ENCODE measurements around the gene LPCAT1. TPM values are rescaled to one million over a fixed set of nuclear protein-coding genes. Genes with fewer than 3 reads are reported as not detected.

Gene LPCAT1
- total and polyA plus RNA-seq, 2 experiments from 2014 or later, result 78.0 to 255 TPM

GRCh38 chr5:1495525-1495897, 28.2 kb downstream of the LPCAT1 start:
- peaks cover 64% of the 10 kb centered on the region for H3K79me2 ChIP-seq (replicated peaks; ENCODE audit: insufficient read depth)
- H3K36me3 Mint-ChIP-seq (ENCODE audit: low read depth), result peaks cover 86% of the 10 kb centered on the region
- no peak for DNase-seq (ENCODE audit: low spot score)
- peaks cover 25% of the 10 kb centered on the region for H3K27me3 Mint-ChIP-seq (ENCODE audit: insufficient read depth, low read depth, poor library complexity)
- no peaks in the 10 kb centered on the region for H3K9me2 ChIP-seq (ENCODE audit: insufficient read depth)
- no peaks in the 10 kb centered on the region for H3K9me3 Mint-ChIP-seq
- ATAC-seq, result no peak
- peaks cover 52% of the 10 kb centered on the region for H4K20me1 ChIP-seq (replicated peaks; ENCODE audit: insufficient read depth)
- TF ChIP-seq ETS1 (IDR thresholded peaks at IDR 0.05) (no peak), ZNF114 (CRISPR knock-in tag; IDR thresholded peaks at IDR 0.05) (no peak), CREB1 (CRISPR knock-in tag; IDR thresholded peaks at IDR 0.05; ENCODE audit: low read depth) (no peak), NANOG (IDR thresholded peaks at IDR 0.05; ENCODE audit: borderline replicate concordance) (no peak), CTCF (conservative IDR thresholded peaks at IDR 0.05; ENCODE audit: low read depth in 2 of 2) (no peak), POLR2AphosphoS5 (IDR thresholded peaks at IDR 0.05; ENCODE audit: low read depth) (no peak), REST (IDR thresholded peaks at IDR 0.05; ENCODE audit: unreplicated experiment) (no peak), ZNF462 (CRISPR knock-in tag; IDR thresholded peaks at IDR 0.05) (no peak), EZH2 (IDR thresholded peaks at IDR 0.05; ENCODE audit: low read depth, unreplicated experiment) (no peak), ZNF331 (CRISPR knock-in tag; IDR thresholded peaks at IDR 0.05; ENCODE audit: low read depth) (no peak)
- no peak overlapping the region for H3K4me3 ChIP-seq
- no peak overlapping the region for H2AFZ ChIP-seq
- H3K4me3 Mint-ChIP-seq, result no peak overlapping the region
- H3K4me1 Mint-ChIP-seq, result peaks cover 3% of the 10 kb centered on the region; the same call in 2 of the 3 replicates
- peaks cover 22% of the 10 kb centered on the region; the same call in 1 of the 2 replicates for H3K36me3 ChIP-seq (ENCODE audit: insufficient read depth)
- H3K4me1 ChIP-seq (ENCODE audit: insufficient read depth), result no peaks in the 10 kb centered on the region
- H3K27ac Mint-ChIP-seq, result no peak overlapping the region; the same call in 1 of the 2 replicates
- peaks cover 14% of the 10 kb centered on the region; the same call in 1 of the 2 replicates for H3F3A ChIP-seq (replicated peaks; ENCODE audit: low read depth)
- H3K27ac ChIP-seq (ENCODE audit: low read depth), result no peak overlapping the region
- no peak overlapping the region for H3K4me2 ChIP-seq
- no peaks in the 10 kb centered on the region for H3K27me3 ChIP-seq (ENCODE audit: insufficient read depth)

All from GM23338 (cell line).